SJCRH30 (cell line): ENCODE data around the gene CRTAC1. TPM values are rescaled to one million over a fixed set of nuclear protein-coding genes. Genes with fewer than 3 reads are reported as not detected.

Experiments used
- DNase-seq, 2 experiments: peaks; one replicate each; pipeline ENCODE4 v3.0.0-alpha.2; 2015 to 2020
- H3K27ac ChIP-seq: fragments of 250-450 bp; sonication (Bioruptor Pico); 2 replicates; pipeline ENCODE4 v1.5.1; 2020; ENCODE audit warnings: mild to moderate bottlenecking, moderate library complexity
- H3K27me3 ChIP-seq: fragments of 250-450 bp; sonication (Bioruptor Pico); 2 replicates; pipeline ENCODE4 v1.5.1; 2020; ENCODE audit warnings: mild to moderate bottlenecking, moderate library complexity
- H3K36me3 ChIP-seq: fragments of 250-450 bp; sonication (Bioruptor Pico); 2 replicates; pipeline ENCODE4 v1.5.1; 2020; ENCODE audit warnings: mild to moderate bottlenecking, moderate library complexity
- H3K4me1 ChIP-seq: fragments of 250-450 bp; sonication (Bioruptor Pico); 2 replicates; pipeline ENCODE4 v1.5.1; 2020; ENCODE audit warnings: mild to moderate bottlenecking, moderate library complexity
- H3K4me3 ChIP-seq: fragments of 250-450 bp; sonication (Bioruptor Pico); 2 replicates; pipeline ENCODE4 v1.5.1; 2020; ENCODE audit warnings: mild to moderate bottlenecking, moderate library complexity
- H3K9me3 ChIP-seq: fragments of 250-450 bp; sonication (Bioruptor Pico); replicated peaks from 2 replicates; pipeline ENCODE4 v1.5.1; 2020; ENCODE audit warnings: mild to moderate bottlenecking, moderate library complexity
- total RNA-seq: library from RNA; depleted of rRNA; stranded (reverse); fragments of >200 nt; shearing (Covaris generic); gene quantifications from 2 replicates; pipeline ENCODE4 v1.2.3, GENCODE V29; 2014

Gene CRTAC1
- total RNA-seq, 1 experiment from 2014 or later: not detected

DNA sequence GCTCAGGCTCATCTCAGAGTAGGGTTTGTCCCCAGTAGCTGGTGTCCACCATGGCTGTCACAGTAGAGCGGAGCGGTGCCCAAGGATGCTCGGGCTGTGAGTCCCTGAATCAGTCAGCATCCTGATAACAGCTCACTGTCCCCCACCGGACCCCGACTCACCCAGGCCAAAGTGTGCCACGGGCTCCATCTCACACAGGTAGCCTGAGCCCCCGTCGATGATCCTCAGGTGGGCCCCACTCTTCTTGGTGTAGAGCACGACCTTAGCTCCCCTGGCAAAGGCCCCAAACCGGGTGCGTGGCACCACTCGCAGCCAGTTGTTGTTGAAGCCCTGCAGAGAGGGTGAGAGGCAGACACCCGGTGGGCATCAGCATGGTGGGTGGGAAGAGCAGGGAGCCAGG, 135.3 kb downstream of the CRTAC1 start:
- Histone ChIP-seq H3K9me3 (no peaks in the 10 kb centered on the region), H3K36me3 (no peaks in the 10 kb centered on the region), H3K27me3 (peaks cover 19% of the 10 kb centered on the region; the same call in 1 of the 2 replicates), H3K4me1 (no peaks in the 10 kb centered on the region), H3K4me3 (no peak overlapping the region), H3K27ac (no peak overlapping the region)
- DNase-seq: no peak

DNA sequence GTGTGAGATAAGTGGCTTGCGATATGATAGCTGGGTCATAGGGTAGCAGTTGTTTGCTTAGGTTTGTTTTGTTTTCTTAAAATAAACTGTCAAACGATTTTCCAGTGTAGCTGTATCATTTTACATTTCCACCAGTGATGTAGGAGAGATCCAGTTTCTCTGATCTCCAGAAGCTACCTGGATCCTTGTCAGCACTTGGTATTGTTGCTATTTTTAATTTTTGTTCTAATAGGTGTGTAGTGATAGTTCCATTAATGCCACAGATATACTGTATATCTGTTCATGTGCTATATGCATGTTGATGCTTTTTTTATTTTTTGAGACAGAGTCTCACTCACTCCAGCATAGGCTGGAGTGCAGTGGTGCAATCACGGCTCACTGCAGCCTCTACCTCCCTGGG, 136.3 kb downstream of the CRTAC1 start:
- H3K4me1 ChIP-seq: no peaks in the 10 kb centered on the region
- DNase-seq: no peak
- H3K27ac ChIP-seq: no peak overlapping the region
- H3K36me3 ChIP-seq: no peaks in the 10 kb centered on the region
- H3K27me3 ChIP-seq: peaks cover 11% of the 10 kb centered on the region; the same call in 1 of the 2 replicates
- H3K4me3 ChIP-seq: no peak overlapping the region
- no peaks in the 10 kb centered on the region for H3K9me3 ChIP-seq

DNA sequence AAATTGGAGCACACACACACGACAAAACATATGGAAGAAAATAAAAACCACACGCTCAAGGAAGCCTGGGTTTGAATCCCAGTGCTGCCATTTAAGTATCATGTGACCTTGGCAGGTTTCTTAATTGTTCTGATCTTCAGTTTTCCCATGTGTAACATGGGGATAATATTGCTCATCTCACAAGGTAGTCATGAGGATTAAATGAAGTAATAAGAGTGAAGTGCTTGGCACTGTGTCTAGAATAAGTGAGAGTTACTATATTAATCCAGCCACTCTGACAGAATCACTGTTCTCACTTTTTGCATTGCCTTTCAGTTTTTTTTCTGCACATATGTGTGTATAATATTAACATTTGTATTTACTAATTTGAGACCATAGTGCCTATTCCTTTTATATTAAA, 137.5 kb downstream of the CRTAC1 start:
- Histone ChIP-seq H3K27ac (no peak overlapping the region), H3K4me1 (no peaks in the 10 kb centered on the region), H3K9me3 (no peaks in the 10 kb centered on the region), H3K27me3 (peaks cover 10% of the 10 kb centered on the region; the same call in 1 of the 2 replicates), H3K36me3 (no peaks in the 10 kb centered on the region), H3K4me3 (no peak overlapping the region)
- DNase-seq: no peak

DNA sequence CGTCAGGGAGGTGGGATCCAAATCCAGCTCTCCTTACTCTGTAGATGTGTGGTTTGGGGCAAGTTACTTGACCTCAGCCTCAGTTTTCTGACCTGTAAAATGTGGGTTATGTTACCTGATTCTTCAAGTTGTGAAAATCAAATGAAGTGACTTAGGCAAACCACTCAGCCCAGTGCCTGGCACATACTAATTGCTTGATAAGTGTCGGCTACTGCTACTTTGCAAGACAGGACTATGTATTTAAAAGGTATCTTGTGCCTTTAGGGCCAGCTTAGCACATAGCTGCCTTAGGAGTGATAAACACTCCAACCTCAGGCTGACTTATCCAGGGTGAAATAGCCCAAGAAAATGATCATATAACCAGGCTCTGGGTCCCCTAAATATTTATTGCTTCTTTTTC, 137.9 kb downstream of the CRTAC1 start:
- Histone ChIP-seq H3K27ac (no peak overlapping the region), H3K27me3 (peaks cover 10% of the 10 kb centered on the region; the same call in 1 of the 2 replicates), H3K9me3 (no peaks in the 10 kb centered on the region), H3K4me1 (no peaks in the 10 kb centered on the region), H3K36me3 (no peaks in the 10 kb centered on the region), H3K4me3 (no peak overlapping the region)
- no peak for DNase-seq

DNA sequence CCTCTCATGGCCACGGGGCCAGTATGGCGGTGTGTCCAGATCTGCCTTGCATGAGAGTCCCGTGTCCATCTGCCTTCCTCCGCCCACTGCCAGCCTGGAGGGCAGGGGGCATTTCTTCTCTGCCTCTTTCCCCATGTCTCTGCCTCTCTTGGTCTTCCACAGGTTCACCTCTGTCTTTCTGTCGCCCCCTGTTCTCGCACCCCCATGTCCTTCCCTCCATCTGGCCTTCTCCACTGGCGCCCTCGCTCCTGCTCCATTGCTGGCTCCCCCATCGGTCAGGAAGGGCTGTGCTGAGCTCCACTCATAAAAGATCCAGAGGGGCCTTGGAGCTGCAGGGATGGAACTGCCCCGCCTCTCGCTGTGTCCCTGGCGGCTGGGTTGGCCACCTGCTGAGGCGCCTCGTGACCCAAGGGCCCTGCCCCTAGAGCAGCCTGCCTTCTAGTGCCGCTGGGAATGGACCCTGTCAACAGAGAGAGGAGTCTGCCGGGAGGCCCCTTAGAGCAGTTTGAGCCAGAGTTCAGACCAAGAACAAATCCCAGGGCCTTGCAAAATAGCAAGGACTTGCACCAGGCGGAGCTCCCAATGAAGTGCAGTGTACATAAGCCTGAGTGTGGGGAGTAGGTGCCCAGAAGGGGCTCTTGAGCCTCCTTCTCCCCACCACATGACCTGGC, 138.8 kb downstream of the CRTAC1 start:
- Histone ChIP-seq H3K9me3 (no peaks in the 10 kb centered on the region), H3K36me3 (no peaks in the 10 kb centered on the region), H3K27me3 (peaks cover 10% of the 10 kb centered on the region; the same call in 1 of the 2 replicates), H3K4me1 (no peaks in the 10 kb centered on the region), H3K27ac (no peak overlapping the region), H3K4me3 (no peak overlapping the region)
- DNase-seq: no peak

DNA sequence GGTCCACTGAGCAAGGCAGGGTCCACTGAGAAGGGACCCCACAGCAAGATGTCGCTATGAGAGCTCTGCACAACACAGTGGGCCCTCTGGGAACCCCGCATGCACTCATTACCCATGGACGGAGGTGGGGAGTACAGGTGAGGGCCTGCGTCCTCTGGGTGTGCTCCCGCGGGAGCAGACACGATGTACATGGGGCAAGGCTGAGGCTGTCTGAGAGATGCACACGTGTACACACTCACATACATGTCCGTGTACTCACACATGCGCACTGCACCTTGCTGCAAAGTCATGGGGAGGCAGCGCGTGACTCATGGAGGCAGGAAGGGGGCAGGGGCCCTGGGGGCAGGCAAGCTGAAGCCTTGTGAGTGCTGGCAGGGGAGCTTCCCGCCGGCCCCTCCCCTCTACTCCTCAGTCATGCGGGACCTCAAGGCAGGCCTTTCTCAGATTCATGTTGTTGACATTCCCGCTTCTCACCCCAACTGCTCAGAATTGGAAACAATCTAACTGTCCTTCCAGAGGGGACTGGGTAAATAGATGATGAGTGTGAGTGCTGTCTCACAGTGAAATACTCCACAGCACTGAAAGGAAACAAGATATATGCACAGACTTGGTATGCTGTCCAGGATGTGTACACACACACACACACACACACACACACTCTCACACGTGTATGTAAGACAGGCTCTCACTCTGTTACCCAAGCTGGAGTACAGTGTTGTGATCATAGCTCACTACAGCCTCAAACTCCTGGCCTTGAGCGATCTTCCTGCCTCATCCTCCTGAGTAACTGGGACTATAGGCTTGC, 140.8 kb downstream of the CRTAC1 start:
- no peak overlapping the region for H3K27ac ChIP-seq
- no peaks in the 10 kb centered on the region for H3K9me3 ChIP-seq
- H3K27me3 ChIP-seq: peaks cover 10% of the 10 kb centered on the region; the same call in 1 of the 2 replicates
- DNase-seq: peak; percentile 59 to 60
- H3K4me3 ChIP-seq: 0 out of 2 replicates have a peak overlapping the region, but pooled peaks have one; percentile 7
- H3K4me1 ChIP-seq: no peaks in the 10 kb centered on the region
- no peaks in the 10 kb centered on the region for H3K36me3 ChIP-seq

DNA sequence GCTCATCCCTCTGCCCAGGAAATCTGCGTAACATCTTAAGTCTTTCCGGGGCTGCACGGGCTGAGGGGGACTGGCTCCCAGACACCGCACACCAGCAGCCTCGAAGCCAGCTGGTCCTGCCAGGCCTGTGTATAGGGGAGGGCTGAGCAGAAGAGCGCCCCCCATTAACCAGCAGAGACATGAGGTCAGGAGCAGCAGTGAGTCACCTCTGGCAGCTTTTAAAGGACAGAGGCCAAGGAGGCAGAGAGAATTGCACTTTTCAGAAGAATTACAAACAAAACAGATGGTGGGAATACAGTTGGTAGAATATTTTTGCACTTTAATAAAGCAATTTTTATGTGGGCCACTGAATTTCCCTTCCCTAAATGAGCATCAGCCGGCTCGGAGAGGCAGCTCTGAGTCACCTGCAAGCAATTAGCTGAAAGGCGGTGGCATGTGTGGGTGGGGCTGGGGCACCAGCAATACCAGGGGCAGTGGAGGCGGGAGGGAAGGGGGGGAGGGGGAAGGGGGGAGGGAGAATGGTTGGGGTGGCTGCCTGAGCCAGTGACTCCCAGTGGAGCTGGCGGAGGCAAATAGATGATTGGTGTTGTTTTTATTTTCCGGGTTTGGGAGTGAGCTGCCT, 141.7 kb downstream of the CRTAC1 start:
- H3K27ac ChIP-seq: no peak overlapping the region
- H3K4me3 ChIP-seq: no peak overlapping the region
- peaks cover 10% of the 10 kb centered on the region; the same call in 1 of the 2 replicates for H3K27me3 ChIP-seq
- peak; percentile 32 to 40 for DNase-seq
- no peaks in the 10 kb centered on the region for H3K9me3 ChIP-seq
- no peaks in the 10 kb centered on the region for H3K4me1 ChIP-seq
- no peaks in the 10 kb centered on the region for H3K36me3 ChIP-seq

DNA sequence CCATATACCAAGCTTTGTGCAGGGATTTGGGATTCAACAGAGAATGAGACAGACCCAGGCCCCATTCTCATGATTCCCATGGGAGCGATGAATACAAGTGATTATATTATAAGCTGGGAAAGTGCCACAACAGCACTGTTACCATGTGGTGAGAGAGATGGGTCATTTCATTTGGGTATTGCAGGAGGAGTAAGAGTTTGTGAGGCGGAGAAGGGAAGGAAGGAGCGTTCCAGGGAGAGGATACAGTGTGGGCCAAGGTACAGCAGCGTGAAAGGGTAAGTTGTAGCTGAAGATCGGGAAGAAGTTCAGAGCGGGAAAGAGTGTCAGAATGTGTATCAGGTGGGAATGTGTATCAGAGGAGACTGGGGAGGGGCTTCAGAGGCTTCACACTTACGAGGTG, 142.3 kb downstream of the CRTAC1 start:
- no peak overlapping the region for H3K4me3 ChIP-seq

DNA sequence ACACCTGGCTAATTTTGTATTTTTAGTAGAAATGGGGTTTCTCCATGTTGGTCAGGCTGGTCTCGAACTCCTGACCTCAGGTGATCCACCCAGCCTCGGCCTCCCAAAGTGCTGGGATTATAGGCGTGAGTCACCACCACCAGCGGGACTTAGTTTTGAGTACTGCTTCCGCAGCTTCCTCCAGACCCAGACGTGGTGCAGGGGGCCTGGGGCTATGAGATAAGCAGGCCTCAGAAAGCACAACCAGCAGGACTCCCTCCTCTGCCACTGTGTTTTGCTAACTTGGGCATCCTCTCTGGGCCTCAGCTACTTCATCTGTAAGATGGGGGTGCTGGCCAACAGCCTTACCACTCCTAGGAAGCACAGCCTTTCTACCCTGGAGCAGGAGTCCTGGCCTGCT, 143.0 kb downstream of the CRTAC1 start:
- Histone ChIP-seq H3K4me1 (no peaks in the 10 kb centered on the region), H3K4me3 (no peak overlapping the region), H3K27me3 (peaks cover 10% of the 10 kb centered on the region; the same call in 1 of the 2 replicates), H3K9me3 (no peaks in the 10 kb centered on the region), H3K27ac (no peak overlapping the region), H3K36me3 (no peaks in the 10 kb centered on the region)
- DNase-seq: no peak

More for the DNA sequence above, 142.3 kb downstream of the CRTAC1 start:
- no peaks in the 10 kb centered on the region for H3K4me1 ChIP-seq
- H3K27ac ChIP-seq: no peak overlapping the region
- no peaks in the 10 kb centered on the region for H3K36me3 ChIP-seq
- H3K27me3 ChIP-seq: peaks cover 10% of the 10 kb centered on the region; the same call in 1 of the 2 replicates
- DNase-seq: no peak
- no peaks in the 10 kb centered on the region for H3K9me3 ChIP-seq

DNA sequence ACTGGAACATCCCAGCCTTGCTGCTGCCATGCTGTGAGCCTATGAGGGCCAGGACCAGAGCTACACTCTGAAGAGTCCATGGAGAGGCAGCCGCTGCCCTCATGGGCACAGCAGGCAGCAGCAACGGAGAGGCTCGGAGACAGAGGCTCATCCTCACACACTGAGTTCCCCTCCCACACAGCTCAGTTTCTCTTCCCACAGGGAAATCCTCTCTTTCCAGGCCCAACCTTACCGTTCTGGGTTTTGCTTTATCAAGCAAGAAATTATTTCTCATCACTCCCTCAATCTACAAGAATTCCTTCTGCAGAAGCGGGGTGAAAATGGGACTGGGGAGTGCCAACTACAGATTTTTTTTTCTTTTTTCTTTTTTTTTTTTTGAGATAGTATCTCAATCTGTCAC, 144.1 kb downstream of the CRTAC1 start:
- Histone ChIP-seq H3K4me1 (peaks cover 6% of the 10 kb centered on the region), H3K9me3 (no peaks in the 10 kb centered on the region), H3K36me3 (no peaks in the 10 kb centered on the region), H3K27me3 (no peaks in the 10 kb centered on the region; the same call in 1 of the 2 replicates), H3K4me3 (no peak overlapping the region), H3K27ac (no peak overlapping the region)
- DNase-seq: no peak

DNA sequence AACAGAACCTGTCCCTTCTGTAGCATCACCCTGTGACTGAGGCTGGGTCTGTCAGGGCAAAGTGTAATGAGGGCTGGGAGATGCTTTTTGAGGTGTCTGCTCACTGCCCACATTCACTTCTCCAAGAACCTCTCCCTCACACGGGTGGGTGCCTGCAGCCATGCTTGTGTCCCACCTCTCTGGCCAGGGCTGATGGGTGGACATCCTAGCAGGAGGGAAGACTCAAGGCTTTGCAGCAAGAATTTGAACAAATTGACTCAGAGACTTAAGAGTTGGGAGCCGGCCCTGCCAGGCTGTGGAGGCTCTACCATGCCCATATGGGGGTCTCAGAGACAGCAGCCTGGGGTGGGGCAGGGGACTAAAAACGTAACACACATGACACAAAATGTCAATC, 147.3 kb downstream of the CRTAC1 start:
- DNase-seq: no peak
- H3K9me3 ChIP-seq: no peaks in the 10 kb centered on the region
- no peak overlapping the region for H3K27ac ChIP-seq
- H3K4me3 ChIP-seq: no peak overlapping the region
- peaks cover 6% of the 10 kb centered on the region for H3K4me1 ChIP-seq
- H3K36me3 ChIP-seq: no peaks in the 10 kb centered on the region
- no peaks in the 10 kb centered on the region; the same call in 1 of the 2 replicates for H3K27me3 ChIP-seq

DNA sequence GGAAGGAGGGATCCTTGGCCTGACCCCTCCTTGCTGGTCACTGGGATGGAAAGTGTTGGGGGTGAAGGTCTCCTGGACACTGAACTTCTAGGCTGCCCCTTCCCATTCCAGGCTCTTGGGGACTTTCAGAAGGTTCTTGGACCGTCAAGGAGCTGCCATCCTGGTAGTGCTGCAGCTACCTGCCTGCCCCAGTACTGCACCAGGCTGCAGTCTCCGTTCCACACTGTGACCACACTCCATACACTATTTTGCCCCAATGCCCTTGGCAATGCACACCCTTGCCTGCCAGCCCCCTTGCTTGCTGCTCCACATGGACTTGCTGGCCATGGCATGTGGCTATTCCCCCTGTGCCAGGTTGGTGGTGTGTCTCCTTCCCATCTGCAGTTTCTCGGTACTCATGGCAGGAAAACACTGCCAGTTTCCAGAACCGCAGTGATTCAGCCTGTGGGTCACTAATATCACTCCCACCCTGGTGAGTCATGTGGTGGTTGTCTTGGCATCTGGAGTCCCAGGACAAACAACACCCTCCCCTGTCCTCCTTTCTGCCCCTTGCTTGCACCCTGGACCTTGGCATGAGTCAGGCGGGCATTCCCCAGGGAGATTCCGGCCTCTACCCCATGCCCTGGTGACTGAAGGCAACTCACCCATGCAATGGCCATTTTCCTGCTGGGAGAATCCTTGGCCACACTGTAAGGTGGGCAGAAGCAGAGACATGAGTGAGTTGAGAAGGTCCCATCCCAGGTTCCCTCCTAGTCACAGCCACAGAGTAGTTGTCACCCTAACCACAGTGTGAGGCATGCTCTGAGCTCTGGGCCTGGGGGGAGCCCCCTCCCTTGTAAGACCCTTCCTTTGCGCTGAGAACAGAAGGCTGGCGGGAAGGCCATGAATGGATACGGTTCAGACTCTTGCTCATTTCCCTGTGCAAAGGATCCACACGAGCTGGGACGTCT, 148.0 kb downstream of the CRTAC1 start:
- Histone ChIP-seq H3K4me3 (no peak overlapping the region), H3K27me3 (no peaks in the 10 kb centered on the region; the same call in 1 of the 2 replicates), H3K27ac (no peak overlapping the region), H3K9me3 (no peaks in the 10 kb centered on the region), H3K36me3 (no peaks in the 10 kb centered on the region), H3K4me1 (peaks cover 6% of the 10 kb centered on the region)
- peak; percentile 22 to 23 for DNase-seq

DNA sequence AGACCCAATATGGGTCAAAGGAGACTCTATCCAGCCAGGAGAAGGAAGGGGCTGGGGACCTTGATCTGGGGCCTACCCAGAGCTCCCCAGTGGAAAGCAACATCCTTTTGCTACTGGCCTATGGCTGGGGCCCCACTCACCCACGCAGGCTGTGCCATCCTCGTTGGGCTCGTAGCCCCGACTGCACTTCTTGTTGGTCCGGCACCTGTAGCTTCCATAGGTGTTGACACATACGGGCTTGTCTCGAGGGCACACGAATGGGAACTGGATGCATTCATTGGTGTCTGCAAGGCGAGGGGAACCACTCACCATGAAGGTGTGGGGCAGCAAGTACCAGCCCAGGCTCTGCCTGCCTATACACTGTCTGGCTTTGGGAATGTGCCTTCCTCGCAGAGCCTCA, 150.3 kb downstream of the CRTAC1 start:
- no peaks in the 10 kb centered on the region; the same call in 1 of the 2 replicates for H3K27me3 ChIP-seq
- no peak overlapping the region for H3K4me3 ChIP-seq
- no peak for DNase-seq
- no peaks in the 10 kb centered on the region for H3K9me3 ChIP-seq
- no peak overlapping the region for H3K27ac ChIP-seq
- no peaks in the 10 kb centered on the region for H3K36me3 ChIP-seq
- peaks cover 6% of the 10 kb centered on the region for H3K4me1 ChIP-seq

DNA sequence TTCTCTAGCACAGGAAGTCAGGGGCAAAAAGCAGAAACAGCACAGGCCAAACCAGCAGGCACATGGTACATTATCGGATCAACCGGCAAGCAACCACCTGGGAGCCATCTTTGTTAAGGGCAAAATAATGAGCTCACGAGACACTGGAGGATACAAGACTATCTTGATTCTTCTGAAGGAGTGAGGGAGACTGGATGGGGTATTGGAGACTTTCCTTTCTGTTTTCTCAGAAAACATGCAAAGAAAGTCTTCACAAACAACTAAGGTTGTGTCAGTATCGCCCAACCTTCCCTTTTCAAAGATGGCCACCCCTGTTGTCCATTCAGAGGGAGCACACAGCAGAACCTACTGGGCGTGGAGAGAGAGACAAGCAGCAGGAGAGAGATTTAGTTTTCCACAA, 151.2 kb downstream of the CRTAC1 start:
- no peak overlapping the region for H3K27ac ChIP-seq
- H3K4me1 ChIP-seq: peaks cover 6% of the 10 kb centered on the region
- H3K27me3 ChIP-seq: no peaks in the 10 kb centered on the region; the same call in 1 of the 2 replicates
- H3K9me3 ChIP-seq: no peaks in the 10 kb centered on the region
- H3K36me3 ChIP-seq: no peaks in the 10 kb centered on the region
- no peak overlapping the region for H3K4me3 ChIP-seq
- DNase-seq: no peak
